Measurements from ENCODE around the gene DCC.

The DCC gene, protein sequence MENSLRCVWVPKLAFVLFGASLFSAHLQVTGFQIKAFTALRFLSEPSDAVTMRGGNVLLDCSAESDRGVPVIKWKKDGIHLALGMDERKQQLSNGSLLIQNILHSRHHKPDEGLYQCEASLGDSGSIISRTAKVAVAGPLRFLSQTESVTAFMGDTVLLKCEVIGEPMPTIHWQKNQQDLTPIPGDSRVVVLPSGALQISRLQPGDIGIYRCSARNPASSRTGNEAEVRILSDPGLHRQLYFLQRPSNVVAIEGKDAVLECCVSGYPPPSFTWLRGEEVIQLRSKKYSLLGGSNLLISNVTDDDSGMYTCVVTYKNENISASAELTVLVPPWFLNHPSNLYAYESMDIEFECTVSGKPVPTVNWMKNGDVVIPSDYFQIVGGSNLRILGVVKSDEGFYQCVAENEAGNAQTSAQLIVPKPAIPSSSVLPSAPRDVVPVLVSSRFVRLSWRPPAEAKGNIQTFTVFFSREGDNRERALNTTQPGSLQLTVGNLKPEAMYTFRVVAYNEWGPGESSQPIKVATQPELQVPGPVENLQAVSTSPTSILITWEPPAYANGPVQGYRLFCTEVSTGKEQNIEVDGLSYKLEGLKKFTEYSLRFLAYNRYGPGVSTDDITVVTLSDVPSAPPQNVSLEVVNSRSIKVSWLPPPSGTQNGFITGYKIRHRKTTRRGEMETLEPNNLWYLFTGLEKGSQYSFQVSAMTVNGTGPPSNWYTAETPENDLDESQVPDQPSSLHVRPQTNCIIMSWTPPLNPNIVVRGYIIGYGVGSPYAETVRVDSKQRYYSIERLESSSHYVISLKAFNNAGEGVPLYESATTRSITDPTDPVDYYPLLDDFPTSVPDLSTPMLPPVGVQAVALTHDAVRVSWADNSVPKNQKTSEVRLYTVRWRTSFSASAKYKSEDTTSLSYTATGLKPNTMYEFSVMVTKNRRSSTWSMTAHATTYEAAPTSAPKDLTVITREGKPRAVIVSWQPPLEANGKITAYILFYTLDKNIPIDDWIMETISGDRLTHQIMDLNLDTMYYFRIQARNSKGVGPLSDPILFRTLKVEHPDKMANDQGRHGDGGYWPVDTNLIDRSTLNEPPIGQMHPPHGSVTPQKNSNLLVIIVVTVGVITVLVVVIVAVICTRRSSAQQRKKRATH (N-terminal part only)

DNA sequence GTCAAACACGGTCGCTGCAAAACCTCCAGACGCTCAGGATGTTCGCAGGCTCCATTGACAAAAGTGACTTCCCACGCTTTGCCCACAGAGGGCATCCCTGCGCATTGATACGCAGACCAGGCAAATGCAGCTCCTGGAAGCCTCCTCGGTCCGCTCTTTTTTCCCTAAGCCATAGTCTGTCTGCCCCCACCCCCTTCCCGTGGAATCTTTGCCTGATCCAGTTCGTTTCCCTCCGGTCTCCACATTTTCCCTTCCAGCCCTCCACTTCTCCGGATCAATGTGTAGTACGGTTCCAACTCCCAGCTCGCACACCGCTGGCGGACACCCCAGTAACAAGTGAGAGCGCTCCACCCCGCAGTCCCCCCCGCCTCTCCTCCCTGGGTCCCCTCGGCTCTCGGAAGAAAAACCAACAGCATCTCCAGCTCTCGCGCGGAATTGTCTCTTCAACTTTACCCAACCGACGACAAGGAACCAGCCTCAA, at the start of gene DCC:
DCC (plus strand) TSS at position 307 of the 481 bp plus-strand sequence. CDS start 591 bp downstream, outside the sequence.
- in situ Hi-C loops (cut with HindIII; ENCODE audit: low pct_ligation_motif_present, low pct_unique_long_range_greater_than_20kb, low sequenced_read_pairs) = no loop called here
- peak; percentile 18 for DNase-seq

DNA sequence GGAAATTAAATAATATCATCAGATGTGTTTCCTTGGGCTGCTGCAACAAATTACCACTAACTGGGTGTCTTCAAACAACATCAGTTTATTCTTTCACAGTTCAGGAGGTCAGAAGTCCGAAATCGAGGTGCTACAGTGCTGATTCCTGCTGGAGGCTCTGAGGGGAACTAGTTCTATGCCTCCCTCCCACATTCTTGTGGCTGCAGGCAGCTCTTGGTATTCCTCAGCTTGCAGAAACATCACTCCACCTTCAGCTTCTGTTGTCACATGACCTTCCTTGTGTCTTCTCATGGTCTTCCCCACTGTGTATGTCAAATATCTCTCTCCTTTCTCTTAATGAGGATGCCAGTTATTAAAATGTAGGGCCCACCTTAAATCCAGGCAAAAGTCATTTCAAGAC, 29.3 kb upstream of the DCC start:
- DNase-seq = no peak
- in situ Hi-C loops (cut with HindIII; ENCODE audit: low pct_ligation_motif_present, low pct_unique_long_range_greater_than_20kb, low sequenced_read_pairs) = no loop called here

GRCh38 chr18:52311331-52311730, 28.7 kb upstream of the DCC start:
- in situ Hi-C loops (cut with HindIII; ENCODE audit: low pct_ligation_motif_present, low pct_unique_long_range_greater_than_20kb, low sequenced_read_pairs) = no loop called here
- DNase-seq = no peak

DNA sequence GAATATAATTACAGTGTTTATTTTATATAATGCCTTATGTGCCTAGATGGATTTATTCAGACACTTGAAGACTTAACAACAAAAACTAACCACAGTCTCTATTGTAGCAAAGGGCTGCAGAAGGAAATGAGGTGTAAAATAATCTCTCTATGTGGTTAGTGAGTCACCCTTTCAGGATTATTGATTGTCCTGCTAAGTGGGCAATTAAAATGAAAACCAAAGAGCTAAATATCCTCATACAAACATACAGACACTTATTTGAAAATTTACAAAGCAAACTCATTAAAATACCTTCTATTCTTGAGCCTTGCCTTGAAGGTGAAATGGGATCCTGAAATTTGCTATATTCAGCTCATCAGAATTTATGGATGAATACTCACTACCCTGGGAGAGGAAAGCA, 27.7 kb upstream of the DCC start:
- DNase-seq = no peak
- in situ Hi-C loops (cut with HindIII; ENCODE audit: low pct_ligation_motif_present, low pct_unique_long_range_greater_than_20kb, low sequenced_read_pairs) = no loop called here

- no peak for DNase-seq
- in situ Hi-C loops (cut with HindIII; ENCODE audit: low pct_ligation_motif_present, low pct_unique_long_range_greater_than_20kb, low sequenced_read_pairs) = no loop called here
Measured at GRCh38 chr18:52313213-52313612, 26.8 kb upstream of the DCC start.

DNA sequence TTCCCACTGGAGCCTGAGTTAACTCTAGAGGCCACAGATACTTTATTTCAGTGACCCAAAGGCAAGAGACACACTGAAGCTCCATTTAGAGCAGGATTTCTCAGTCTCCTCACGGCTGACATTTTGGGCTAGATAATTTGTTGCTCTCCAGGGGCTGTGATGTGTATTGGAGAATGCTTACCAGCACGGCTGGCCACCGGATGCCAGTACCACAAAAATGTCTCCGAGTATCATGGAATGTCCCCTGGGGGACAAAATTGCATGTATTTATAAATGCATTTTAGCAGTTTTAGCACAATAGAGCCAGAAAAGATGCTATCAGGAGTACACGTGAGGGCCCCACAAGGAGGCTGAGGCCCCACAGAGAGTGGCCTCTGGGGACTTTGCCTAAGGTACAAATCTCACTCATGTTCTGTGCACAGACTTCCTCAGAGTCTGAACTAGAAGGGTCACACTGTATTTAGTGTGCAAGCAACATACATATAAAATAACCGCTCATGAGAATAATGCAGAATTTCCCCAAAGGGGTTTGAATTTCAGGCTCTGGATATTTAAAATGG, 20.5 kb upstream of the DCC start:
- DNase-seq = no peak
- in situ Hi-C loops (cut with HindIII; ENCODE audit: low pct_ligation_motif_present, low pct_unique_long_range_greater_than_20kb, low sequenced_read_pairs) = no loop called here

- in situ Hi-C loops (cut with HindIII; ENCODE audit: low pct_ligation_motif_present, low pct_unique_long_range_greater_than_20kb, low sequenced_read_pairs) = no loop called here
- DNase-seq = no peak
Measured at GRCh38 chr18:52322307-52322706, 17.7 kb upstream of the DCC start.

DNA sequence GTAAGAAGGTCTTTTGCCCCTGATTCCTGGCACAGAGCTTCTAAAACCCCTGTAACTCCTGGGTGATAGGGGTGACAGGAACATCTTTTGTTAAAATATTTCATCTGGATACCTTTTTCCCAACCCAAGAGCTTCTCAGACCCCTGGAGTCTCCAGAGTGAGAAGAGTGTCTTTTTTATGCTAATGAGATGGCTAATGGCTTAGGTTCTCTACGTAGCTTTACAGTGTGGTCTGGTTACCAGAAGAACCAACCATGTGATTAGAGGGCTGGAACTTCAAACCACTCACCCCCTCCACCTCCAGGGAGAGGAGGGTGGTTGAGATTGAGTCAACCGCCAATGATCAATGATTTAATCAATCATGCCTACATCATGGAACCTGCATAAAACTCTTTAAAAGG, 16.2 kb upstream of the DCC start:
- in situ Hi-C loops (cut with HindIII; ENCODE audit: low pct_ligation_motif_present, low pct_unique_long_range_greater_than_20kb, low sequenced_read_pairs) = no loop called here

DNA sequence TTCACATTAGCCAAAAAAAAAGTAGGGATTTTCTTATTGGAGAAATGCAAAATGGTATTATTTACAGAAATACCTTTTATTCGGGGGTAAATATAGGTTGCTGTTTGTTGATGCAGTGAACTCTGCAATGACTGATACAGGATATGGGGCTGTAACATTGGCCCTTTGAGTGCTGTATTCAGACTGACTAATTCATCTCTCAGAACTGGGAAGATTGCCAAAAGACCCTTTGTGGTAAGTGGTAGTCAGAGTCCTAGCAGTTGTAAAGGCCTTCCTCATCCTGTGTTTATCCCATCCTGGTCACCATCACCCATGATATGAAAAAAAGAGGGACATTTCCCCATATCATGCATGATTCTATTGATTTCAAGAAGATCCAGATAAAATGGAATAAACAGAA, 14.0 kb upstream of the DCC start:
- DNase-seq = no peak
- in situ Hi-C loops (cut with HindIII; ENCODE audit: low pct_ligation_motif_present, low pct_unique_long_range_greater_than_20kb, low sequenced_read_pairs) = no loop called here

More for the DNA sequence above, 16.2 kb upstream of the DCC start:
- DNase-seq = no peak

GRCh38 chr18:52333860-52334259, 6.1 kb upstream of the DCC start:
- in situ Hi-C loops (cut with HindIII; ENCODE audit: low pct_ligation_motif_present, low pct_unique_long_range_greater_than_20kb, low sequenced_read_pairs) = no loop called here

DNA sequence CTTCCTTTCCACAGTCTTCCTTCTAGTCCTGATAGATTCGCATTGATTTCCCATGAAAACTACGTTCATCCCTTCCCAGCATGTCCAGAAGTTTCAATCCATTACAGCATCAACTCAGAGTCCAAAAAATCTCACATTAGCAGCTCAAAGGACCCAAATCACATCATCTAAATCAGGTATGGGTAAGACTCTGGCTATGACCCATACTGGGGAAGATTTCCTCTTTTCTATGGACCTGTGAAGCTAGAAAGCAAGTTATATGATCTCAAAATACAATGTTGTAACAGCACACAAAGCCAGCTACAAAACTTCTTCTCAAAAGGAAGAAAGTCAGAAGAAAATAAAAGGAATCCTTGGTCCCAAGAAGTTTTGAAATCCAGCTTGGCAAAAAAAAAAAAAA, 5.7 kb upstream of the DCC start:
- in situ Hi-C loops (cut with HindIII; ENCODE audit: low pct_ligation_motif_present, low pct_unique_long_range_greater_than_20kb, low sequenced_read_pairs) = no loop called here
- DNase-seq = no peak

More at GRCh38 chr18:52333860-52334259, 6.1 kb upstream of the DCC start:
- no peak for DNase-seq

DNA sequence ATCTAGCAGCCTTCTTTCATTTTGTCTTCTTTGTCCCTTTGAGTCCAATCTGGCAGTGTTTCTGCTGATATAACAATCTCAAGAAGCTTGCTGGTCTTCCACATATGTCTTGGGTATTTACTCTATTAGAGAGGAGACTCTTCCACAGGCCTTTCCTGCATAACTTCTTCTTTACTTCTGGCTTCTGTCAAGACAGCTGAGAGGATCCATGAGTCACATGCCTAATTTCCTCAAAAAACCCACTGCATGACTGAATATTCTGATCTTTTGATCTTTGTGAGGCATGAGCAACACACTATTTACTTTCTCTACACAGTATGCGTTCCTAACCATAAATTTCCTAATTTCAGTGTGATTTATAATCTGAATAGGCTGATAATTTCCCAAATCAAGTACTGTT, 5.1 kb upstream of the DCC start:
- in situ Hi-C loops (cut with HindIII; ENCODE audit: low pct_ligation_motif_present, low pct_unique_long_range_greater_than_20kb, low sequenced_read_pairs) = no loop called here
- no peak for DNase-seq

DNA sequence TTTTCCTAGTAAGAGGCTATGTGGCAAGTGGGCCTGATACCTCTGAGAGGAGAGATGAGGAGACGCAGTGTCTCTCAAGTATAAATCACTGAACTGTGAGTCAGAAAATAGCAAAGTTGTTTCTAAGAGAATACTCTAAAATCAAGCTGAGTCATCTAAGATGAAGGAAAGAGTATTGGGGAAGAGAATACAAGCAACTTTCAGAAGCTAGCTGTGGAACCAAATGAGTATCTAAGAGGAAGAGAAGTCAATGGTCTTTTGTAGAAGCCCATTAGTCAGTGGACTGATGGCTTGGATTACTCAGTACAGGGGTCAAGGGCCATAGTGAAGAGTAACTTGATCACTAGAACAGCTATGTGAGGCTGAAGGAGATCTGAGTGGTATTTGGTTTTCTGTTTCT, 2.7 kb upstream of the DCC start:
- DNase-seq = no peak
- in situ Hi-C loops (cut with HindIII; ENCODE audit: low pct_ligation_motif_present, low pct_unique_long_range_greater_than_20kb, low sequenced_read_pairs) = no loop called here

DNA sequence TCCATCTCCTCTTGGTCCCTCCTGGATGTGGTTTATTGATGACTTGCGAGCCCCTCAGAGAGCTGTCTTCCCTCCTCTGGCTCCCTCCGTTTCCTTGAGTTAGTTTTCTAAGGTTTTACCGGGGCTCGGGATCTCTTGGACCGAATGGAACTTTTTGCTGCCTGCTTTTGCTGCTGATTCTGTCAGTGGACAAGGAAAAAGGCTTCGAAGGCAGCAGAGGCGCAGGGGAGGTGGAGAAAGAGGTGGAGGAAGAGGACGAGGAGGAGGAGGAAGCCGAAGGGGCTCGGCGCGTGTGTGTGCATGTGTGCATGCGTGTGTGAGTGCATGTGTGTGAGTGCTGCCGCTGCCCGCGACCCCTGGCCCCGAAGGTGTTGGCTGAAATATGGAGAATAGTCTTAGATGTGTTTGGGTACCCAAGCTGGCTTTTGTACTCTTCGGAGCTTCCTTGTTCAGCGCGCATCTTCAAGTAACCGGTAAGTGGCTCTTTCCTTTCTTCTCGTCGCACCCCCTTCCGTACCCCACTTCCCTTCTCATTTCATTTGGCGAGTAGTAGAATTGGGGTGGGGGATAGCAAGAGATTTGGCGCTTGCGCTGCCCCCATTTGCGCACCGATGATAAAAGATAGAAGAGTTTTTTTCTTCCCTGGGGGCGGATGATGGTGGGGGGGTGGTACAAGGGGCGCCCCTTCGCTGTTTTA, 557 bp downstream of the DCC start:
- DNase-seq = no peak
- in situ Hi-C loops (cut with HindIII; ENCODE audit: low pct_ligation_motif_present, low pct_unique_long_range_greater_than_20kb, low sequenced_read_pairs) = no loop called here

- in situ Hi-C loops (cut with HindIII; ENCODE audit: low pct_ligation_motif_present, low pct_unique_long_range_greater_than_20kb, low sequenced_read_pairs) = no loop called here
- no peak for DNase-seq
Measured at GRCh38 chr18:52341103-52341432, 1.1 kb downstream of the DCC start.

DNA sequence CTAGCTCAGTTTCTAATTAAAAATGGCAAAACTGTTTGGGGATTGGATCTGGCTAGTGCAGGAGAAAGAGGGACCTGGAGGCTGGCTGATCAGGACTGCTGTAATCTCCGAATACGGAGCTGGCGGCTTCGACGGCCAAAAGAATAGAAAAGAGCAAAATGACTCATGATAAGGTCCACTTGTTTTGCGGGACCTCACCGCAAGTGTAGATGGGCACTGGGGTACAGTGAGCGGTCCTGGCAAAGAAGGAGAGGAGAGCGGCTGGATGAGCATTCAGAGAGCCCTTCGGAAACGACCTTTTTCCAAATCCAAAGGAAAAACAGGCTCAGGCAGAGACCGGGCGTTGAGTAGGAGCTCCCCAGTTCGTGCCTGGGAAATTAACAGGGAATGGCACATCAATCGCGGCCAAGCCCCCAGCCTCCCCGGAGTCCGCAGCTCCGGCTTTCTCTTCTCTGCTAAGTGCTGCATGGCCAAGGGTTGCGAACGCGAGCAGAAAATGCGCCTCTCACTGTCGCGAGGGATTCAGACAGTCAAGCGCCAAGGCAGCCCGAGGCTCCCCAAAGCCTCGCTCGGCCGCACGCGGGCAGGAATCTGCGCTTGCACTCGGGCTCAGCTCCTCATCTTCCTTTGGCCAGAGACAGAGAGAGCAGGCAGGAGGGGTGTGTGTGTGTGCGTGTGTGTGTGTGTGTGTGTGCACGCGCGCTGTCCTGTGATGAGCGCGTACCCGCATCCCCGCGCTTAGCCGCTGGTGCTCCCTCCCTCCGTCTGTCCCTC, 1.8 kb downstream of the DCC start:
- DNase-seq = no peak
- in situ Hi-C loops (cut with HindIII; ENCODE audit: low pct_ligation_motif_present, low pct_unique_long_range_greater_than_20kb, low sequenced_read_pairs) = no loop called here

- in situ Hi-C loops (cut with HindIII; ENCODE audit: low pct_ligation_motif_present, low pct_unique_long_range_greater_than_20kb, low sequenced_read_pairs) = no loop called here
- no peak for DNase-seq
Measured at GRCh38 chr18:52342456-52342855, 2.5 kb downstream of the DCC start.

- peak; percentile 24 for DNase-seq
- in situ Hi-C loops (cut with HindIII; ENCODE audit: low pct_ligation_motif_present, low pct_unique_long_range_greater_than_20kb, low sequenced_read_pairs) = no loop called here
Measured at GRCh38 chr18:52343138-52343537, 3.1 kb downstream of the DCC start.

Measured in ACHN (cell line).